AG10803 (cell line): ENCODE measurements around the gene LYSMD2.

Experiments
- DNase-seq: peaks from one replicate; pipeline ENCODE4 v3.0.0; 2010; ENCODE audit warnings: low read depth
- H3K4me3 ChIP-seq: 2 replicates; pipeline ENCODE4 v1.5.1; 2011; ENCODE audit warnings: mild to moderate bottlenecking, low read length, control low read depth
- CTCF ChIP-seq: conservative IDR thresholded peaks from 2 replicates; pipeline ENCODE4 v1.5.1; 2011; ENCODE audit warnings: mild to moderate bottlenecking, low read length, control low read depth, inconsistent platforms

LYSMD2 gene

GRCh38 chr15:51687565-51687964 lies 49.9 kb downstream of the LYSMD2 start:
- TF ChIP-seq CTCF, result no peak
- H3K4me3 ChIP-seq, result no peak overlapping the region
- no peak for DNase-seq

- DNase-seq, result peak; percentile 37
- no peak for TF ChIP-seq CTCF
- no peak within 1 kb of the TSS for H3K4me3 ChIP-seq
These were observed 56.0 kb downstream of the LYSMD2 start, which contains the start of gene SCG3 for GRCh38 chr15:51681303-51681963. Gene SCG3 (plus strand): TSS chr15:51681503. CDS start chr15:51681756, 253 bp downstream.

GRCh38 chr15:51680321-51680720 lies 57.1 kb downstream of the LYSMD2 start:
- no peak overlapping the region for H3K4me3 ChIP-seq
- TF ChIP-seq CTCF, result no peak
- DNase-seq, result no peak

- no peak for DNase-seq
- TF ChIP-seq CTCF, result no peak
- H3K4me3 ChIP-seq, result no peak overlapping the region
These were observed 59.4 kb downstream of the LYSMD2 start for GRCh38 chr15:51678096-51678495.

- DNase-seq, result no peak
- H3K4me3 ChIP-seq, result no peak overlapping the region
- no peak for TF ChIP-seq CTCF
These were observed 60.0 kb downstream of the LYSMD2 start for GRCh38 chr15:51677452-51677851.

GRCh38 chr15:51677021-51677420 lies 60.4 kb downstream of the LYSMD2 start:
- H3K4me3 ChIP-seq, result no peak overlapping the region
- DNase-seq, result no peak
- TF ChIP-seq CTCF, result no peak

GRCh38 chr15:51675234-51675633 lies 62.2 kb downstream of the LYSMD2 start:
- DNase-seq, result no peak
- TF ChIP-seq CTCF, result no peak
- H3K4me3 ChIP-seq, result no peak overlapping the region
